HG03095 (cell line): ENCODE results near the gene GTF2E1.
A peak's percentile ranks its signal among the peaks of the same experiment; 100 is the strongest.
"Not testable (repeated sequence)": the region's sequence is repeated elsewhere in the genome, so short reads cannot be mapped to it uniquely, and the experiment has no call there.

Experiments
- ATAC-seq: cut with Tn5 transposase; IDR thresholded peaks from one replicate; pipeline ENCODE4 v1.9.1; 2021; ENCODE audit warnings: moderate library complexity; ENCODE audit not compliant: unreplicated experiment

The GTF2E1 gene

GRCh38 chr3:120752865-120753264 lies 10.3 kb downstream of the GTF2E1 start:
- no peak for ATAC-seq

- no peak for ATAC-seq
Observed at GRCh38 chr3:120753810-120754209, 11.3 kb downstream of the GTF2E1 start.

- no peak for ATAC-seq
Observed at GRCh38 chr3:120756061-120756460, 13.5 kb downstream of the GTF2E1 start.

- not testable (repeated sequence) for ATAC-seq
Observed at GRCh38 chr3:120758551-120758950, 16.0 kb downstream of the GTF2E1 start.

GRCh38 chr3:120762615-120763014 lies 20.1 kb downstream of the GTF2E1 start:
- ATAC-seq = no peak

- peak; percentile 70 for ATAC-seq
Observed at GRCh38 chr3:120763601-120764000, 21.1 kb downstream of the GTF2E1 start.

GRCh38 chr3:120764206-120764605 lies 21.7 kb downstream of the GTF2E1 start:
- no peak for ATAC-seq

GRCh38 chr3:120765830-120766493 lies 23.4 kb downstream of the GTF2E1 start:
- peak; percentile 46 for ATAC-seq

GRCh38 chr3:120766576-120766975 lies 24.0 kb downstream of the GTF2E1 start:
- no peak for ATAC-seq

- no peak for ATAC-seq
Observed at GRCh38 chr3:120767106-120767505, 24.6 kb downstream of the GTF2E1 start.

GRCh38 chr3:120769436-120769835 lies 26.9 kb downstream of the GTF2E1 start:
- no peak for ATAC-seq

GRCh38 chr3:120770891-120771290 lies 28.3 kb downstream of the GTF2E1 start:
- ATAC-seq = no peak

GRCh38 chr3:120772081-120772480 lies 29.5 kb downstream of the GTF2E1 start:
- no peak for ATAC-seq

GRCh38 chr3:120773932-120774331 lies 31.4 kb downstream of the GTF2E1 start:
- ATAC-seq = peak; percentile 75

GRCh38 chr3:120775411-120775810 lies 32.9 kb downstream of the GTF2E1 start:
- ATAC-seq = no peak

GRCh38 chr3:120778776-120779175 lies 36.2 kb downstream of the GTF2E1 start:
- no peak for ATAC-seq

- ATAC-seq = peak; percentile 89
Observed at GRCh38 chr3:120780977-120781376, 38.4 kb downstream of the GTF2E1 start.

GRCh38 chr3:120785832-120786231 lies 43.3 kb downstream of the GTF2E1 start:
- peak; percentile 63 for ATAC-seq

GRCh38 chr3:120791010-120791409 lies 48.5 kb downstream of the GTF2E1 start:
- ATAC-seq = no peak

GRCh38 chr3:120791913-120792312 lies 49.4 kb downstream of the GTF2E1 start:
- ATAC-seq = no peak

GRCh38 chr3:120793601-120794000 lies 51.1 kb downstream of the GTF2E1 start:
- ATAC-seq = no peak

- ATAC-seq = peak; percentile 89
Observed at GRCh38 chr3:120795017-120795648, 52.6 kb downstream of the GTF2E1 start.

- no peak for ATAC-seq
Observed at GRCh38 chr3:120795959-120796358, 53.4 kb downstream of the GTF2E1 start.
